Body of pancreas (tissue), 4 donors: ENCODE data around the gene INSIG1. TPM values are rescaled to one million over a fixed set of nuclear protein-coding genes. Genes with fewer than 3 reads are reported as not detected.

Experiments
- ATAC-seq: fragments of 150-250 bp; one replicate; pipeline ENCODE4 v1.9.1; 2016
- DNase-seq, 4 donors: peaks; one replicate each; pipeline ENCODE4 v3.0.0-alpha.2; 2019
- H3K27ac ChIP-seq, 4 donors: fragments of 200-600 bp; sonication (generic); 1 replicate in 3 of 4; 2 replicates in 1 of 4; pipeline versions ENCODE4 v1.5.1 to v1.6.1; 2016 to 2019; ENCODE audit warnings: mild to moderate bottlenecking in 1 of 4, mixed read lengths in 1 of 4, moderate library complexity in 1 of 4
- H3K27me3 ChIP-seq, 2 donors: fragments of 200-600 bp; sonication (generic); one replicate each; pipeline ENCODE4 v1.6.0; 2016; ENCODE audit warnings: mild to moderate bottlenecking in 1 of 2
- H3K36me3 ChIP-seq, 2 donors: fragments of 200-600 bp; sonication (generic); replicated peaks in 1 of 2; 2 replicates each; pipeline ENCODE4 v1.5.1; 2016; ENCODE audit warnings: low read depth in 2 of 2; ENCODE audit not compliant: insufficient read depth in 1 of 2
- H3K4me1 ChIP-seq: fragments of 200-600 bp; sonication (generic); one replicate; pipeline ENCODE4 v1.6.0; 2016
- H3K4me3 ChIP-seq, 2 donors: fragments of 200-600 bp; sonication (generic); 1 replicate in 1 of 2; 2 replicates in 1 of 2; pipeline ENCODE4 v1.5.1; 2016 to 2019
- H3K9me3 ChIP-seq, 3 donors: fragments of 200-600 bp; sonication (generic); 1 replicate in 2 of 3; 2 replicates in 1 of 3; pipeline ENCODE4 v1.5.1; 2016
- POLR2A ChIP-seq, 3 donors: fragments of 450-650 bp; IDR thresholded peaks; one replicate each; pipeline ENCODE4 v1.6.1; 2016; ENCODE audit warnings: antibody characterized with exemption in 3 of 3, mild to moderate bottlenecking in 2 of 3
- WGBS, 2 donors: methylation state at CpG; one replicate each; pipeline ENCODE4 v1.1.5; 2017; 5-methylcytosine and 5-hydroxymethylcytosine counted together
- intact Hi-C: fragments of 100-400 bp; cut with DNase I; formaldehyde crosslinking; loops from one replicate; pipeline ENCODE4 v1.15.1; 2023
- total RNA-seq, 2 donors: library from RNA; depleted of rRNA; stranded (reverse); fragments of >200 nt; gene quantifications; one replicate each; pipeline ENCODE4 v1.1.0, GENCODE V29; 2016
- TF ChIP-seq, protein P1 (sequence below), 7 experiments: fragments of 450-650 bp in 4 of 7; fragments of 200-600 bp in 3 of 7; sonication (generic) in 3 of 7; IDR thresholded peaks; one replicate each; pipeline ENCODE4 v1.5.1; 2016 to 2019; ENCODE audit warnings: antibody characterized with exemption in 7 of 7

INSIG1 gene
- total RNA-seq, 2 donors from 2014 or later = 47.0 to 79.8 TPM

DNA sequence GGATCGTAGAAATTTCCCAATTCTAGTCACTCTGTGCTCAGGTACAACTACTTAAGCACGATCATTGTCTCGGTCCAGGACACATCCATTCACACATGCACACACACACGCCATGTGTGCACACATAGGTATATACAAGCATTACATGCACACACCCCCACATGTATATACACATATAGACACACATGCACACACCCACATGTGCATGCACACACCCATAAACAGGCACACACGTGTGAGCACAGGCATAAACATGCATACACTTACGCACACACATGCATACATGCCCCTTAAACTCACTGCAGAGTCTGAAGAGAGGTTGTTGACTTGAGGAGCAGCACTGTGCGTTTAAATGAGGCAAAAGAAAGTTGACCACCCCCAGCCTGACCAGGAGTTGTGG is 32.5 kb upstream of the INSIG1 start:
- 76 to 88% methylated on average over 5 to 7 of the region's 7 CpGs for WGBS, 2 donors
- no peaks in the 10 kb centered on the region for H3K27me3 ChIP-seq
- no peaks in the 10 kb centered on the region for H3K9me3 ChIP-seq
- TF ChIP-seq, protein P1, sequence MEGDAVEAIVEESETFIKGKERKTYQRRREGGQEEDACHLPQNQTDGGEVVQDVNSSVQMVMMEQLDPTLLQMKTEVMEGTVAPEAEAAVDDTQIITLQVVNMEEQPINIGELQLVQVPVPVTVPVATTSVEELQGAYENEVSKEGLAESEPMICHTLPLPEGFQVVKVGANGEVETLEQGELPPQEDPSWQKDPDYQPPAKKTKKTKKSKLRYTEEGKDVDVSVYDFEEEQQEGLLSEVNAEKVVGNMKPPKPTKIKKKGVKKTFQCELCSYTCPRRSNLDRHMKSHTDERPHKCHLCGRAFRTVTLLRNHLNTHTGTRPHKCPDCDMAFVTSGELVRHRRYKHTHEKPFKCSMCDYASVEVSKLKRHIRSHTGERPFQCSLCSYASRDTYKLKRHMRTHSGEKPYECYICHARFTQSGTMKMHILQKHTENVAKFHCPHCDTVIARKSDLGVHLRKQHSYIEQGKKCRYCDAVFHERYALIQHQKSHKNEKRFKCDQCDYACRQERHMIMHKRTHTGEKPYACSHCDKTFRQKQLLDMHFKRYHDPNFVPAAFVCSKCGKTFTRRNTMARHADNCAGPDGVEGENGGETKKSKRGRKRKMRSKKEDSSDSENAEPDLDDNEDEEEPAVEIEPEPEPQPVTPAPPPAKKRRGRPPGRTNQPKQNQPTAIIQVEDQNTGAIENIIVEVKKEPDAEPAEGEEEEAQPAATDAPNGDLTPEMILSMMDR (IDR thresholded peaks at IDR 0.05) = no peak
- TF ChIP-seq POLR2A (IDR thresholded peaks at IDR 0.05) = no peak
- no peak overlapping the region for H3K27ac ChIP-seq
- H3K4me3 ChIP-seq = no peak overlapping the region
- ATAC-seq (no peak), DNase-seq (no peak)
- no peaks in the 10 kb centered on the region for H3K36me3 ChIP-seq
- H3K4me1 ChIP-seq = no peaks in the 10 kb centered on the region
- intact Hi-C loops = no loop called here

DNA sequence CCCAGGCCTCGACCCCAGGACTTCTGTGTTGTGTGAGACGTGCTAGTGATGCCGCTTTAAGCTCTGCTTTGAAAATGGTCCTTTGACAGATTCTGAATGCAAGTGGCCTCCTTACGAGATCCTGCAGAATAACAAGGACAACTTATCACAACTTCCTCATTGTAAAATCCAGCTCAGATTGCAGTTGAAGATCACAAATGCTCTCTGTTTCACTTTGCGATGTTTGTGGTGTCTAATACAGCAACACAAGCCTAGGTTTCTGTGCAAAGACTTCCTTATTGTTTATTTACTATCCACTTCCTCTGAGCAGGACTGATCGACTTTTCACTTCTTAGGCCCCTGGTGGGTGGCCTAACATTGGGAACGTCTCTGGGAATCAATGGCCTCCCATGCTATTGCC is 31.7 kb upstream of the INSIG1 start:
- TF ChIP-seq POLR2A (IDR thresholded peaks at IDR 0.05) = no peak
- TF ChIP-seq, protein P1 (IDR thresholded peaks at IDR 0.05) = no peak
- H3K4me1 ChIP-seq = no peaks in the 10 kb centered on the region
- no peak for ATAC-seq
- no peak for DNase-seq
- no peaks in the 10 kb centered on the region for H3K27me3 ChIP-seq
- H3K9me3 ChIP-seq = no peaks in the 10 kb centered on the region
- no peaks in the 10 kb centered on the region for H3K36me3 ChIP-seq
- H3K27ac ChIP-seq = no peak overlapping the region
- 76 to 88% methylated on average over 5 to 7 of the region's 7 CpGs for WGBS, 2 donors
- intact Hi-C loops = no loop called here
- no peak overlapping the region for H3K4me3 ChIP-seq

DNA sequence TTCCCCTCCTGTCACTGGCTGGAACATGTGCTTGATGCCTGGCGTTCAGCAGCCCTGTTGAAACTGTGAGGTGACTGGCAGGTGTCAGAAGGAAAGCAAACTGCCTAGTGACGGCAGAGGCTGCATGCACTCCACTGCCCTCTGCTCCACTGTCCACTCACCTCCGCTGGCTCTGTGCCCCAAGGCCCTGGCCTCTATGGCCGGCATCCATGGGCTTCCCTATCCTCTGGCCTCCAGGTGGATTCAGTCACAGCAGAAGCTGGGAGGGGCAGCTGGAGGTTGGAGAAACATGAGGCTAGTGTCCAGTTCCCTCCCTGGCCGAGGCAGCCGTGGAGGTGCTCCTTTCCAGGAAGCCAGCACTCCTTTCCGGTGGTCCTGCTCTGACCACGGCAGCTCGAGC is 31.2 kb upstream of the INSIG1 start:
- no peak for ATAC-seq
- intact Hi-C loops = no loop called here
- WGBS, 2 donors = 92 to 96% methylated on average over 7 to 9 of the region's 9 CpGs

DNA sequence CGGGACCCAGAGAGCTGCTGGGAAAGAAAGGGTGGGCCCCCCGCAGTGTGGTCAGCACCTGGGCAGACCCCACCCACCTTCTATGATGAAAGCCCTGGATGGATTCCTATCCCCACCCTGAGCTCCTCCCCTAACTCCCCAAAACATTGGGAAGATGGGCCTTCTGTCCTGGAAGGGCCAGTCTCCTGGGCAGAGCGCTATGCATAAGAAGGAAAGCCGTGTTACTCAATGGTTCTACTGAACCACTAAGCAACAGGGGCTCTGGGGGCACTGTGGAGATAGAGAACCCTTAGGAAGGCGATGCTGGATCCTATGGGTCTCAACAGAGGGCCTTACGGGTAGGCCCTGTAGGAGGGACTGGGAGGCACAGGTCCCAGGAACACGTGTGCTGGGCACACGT is 30.7 kb upstream of the INSIG1 start:
- intact Hi-C loops = no loop called here
- no peak for ATAC-seq

More for the DNA sequence above, 31.2 kb upstream of the INSIG1 start:
- no peaks in the 10 kb centered on the region for H3K9me3 ChIP-seq
- TF ChIP-seq POLR2A (IDR thresholded peaks at IDR 0.05) = no peak
- TF ChIP-seq, protein P1 (IDR thresholded peaks at IDR 0.05) = no peak
- H3K36me3 ChIP-seq = no peaks in the 10 kb centered on the region
- H3K27ac ChIP-seq = no peak overlapping the region
- H3K4me1 ChIP-seq = no peaks in the 10 kb centered on the region
- DNase-seq = no peak
- no peak overlapping the region for H3K4me3 ChIP-seq
- H3K27me3 ChIP-seq = no peaks in the 10 kb centered on the region

DNA sequence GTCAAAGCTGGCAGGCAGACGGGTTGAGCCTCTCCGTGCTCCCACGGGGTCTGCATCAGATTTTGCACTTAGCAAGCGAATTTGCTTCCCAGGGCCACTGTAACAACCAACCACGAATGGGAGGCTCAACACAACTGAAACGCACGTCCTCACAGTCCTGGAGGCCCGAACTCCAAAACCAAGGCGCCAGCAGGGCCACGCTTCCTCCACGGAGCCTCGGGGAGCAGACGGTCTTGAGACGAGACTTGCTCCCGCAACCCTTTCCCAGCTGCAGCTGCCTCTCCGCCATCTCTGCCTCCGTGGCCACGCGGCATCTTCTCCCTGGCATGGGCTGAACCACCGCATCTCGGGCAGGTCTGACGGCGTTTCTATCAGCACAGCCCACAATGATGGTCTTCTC is 30.2 kb upstream of the INSIG1 start:
- Histone ChIP-seq H3K36me3 (no peaks in the 10 kb centered on the region), H3K27me3 (no peaks in the 10 kb centered on the region), H3K4me1 (no peaks in the 10 kb centered on the region), H3K4me3 (no peak overlapping the region), H3K9me3 (no peaks in the 10 kb centered on the region), H3K27ac (no peak overlapping the region)
- ATAC-seq (no peak), DNase-seq (no peak)
- intact Hi-C loops = no loop called here
- TF ChIP-seq, protein P1 (IDR thresholded peaks at IDR 0.05) = no peak
- TF ChIP-seq POLR2A (IDR thresholded peaks at IDR 0.05) = no peak
- WGBS, 2 donors = 90 to 95% methylated on average over 23 of the region's 23 CpGs

More for the DNA sequence above, 30.7 kb upstream of the INSIG1 start:
- H3K9me3 ChIP-seq = no peaks in the 10 kb centered on the region
- H3K36me3 ChIP-seq = no peaks in the 10 kb centered on the region
- no peak for DNase-seq
- H3K27ac ChIP-seq = no peak overlapping the region
- H3K4me3 ChIP-seq = no peak overlapping the region
- no peaks in the 10 kb centered on the region for H3K27me3 ChIP-seq
- 95 to 99% methylated on average over 8 of the region's 8 CpGs for WGBS, 2 donors
- TF ChIP-seq, protein P1 (IDR thresholded peaks at IDR 0.05) = no peak
- H3K4me1 ChIP-seq = no peaks in the 10 kb centered on the region
